ENCODE measurements around the gene NKX3-2.
"Not testable (repeated sequence)": the region's sequence is repeated elsewhere in the genome, so short reads cannot be mapped to it uniquely, and the experiment has no call there.

The NKX3-2 gene

DNA sequence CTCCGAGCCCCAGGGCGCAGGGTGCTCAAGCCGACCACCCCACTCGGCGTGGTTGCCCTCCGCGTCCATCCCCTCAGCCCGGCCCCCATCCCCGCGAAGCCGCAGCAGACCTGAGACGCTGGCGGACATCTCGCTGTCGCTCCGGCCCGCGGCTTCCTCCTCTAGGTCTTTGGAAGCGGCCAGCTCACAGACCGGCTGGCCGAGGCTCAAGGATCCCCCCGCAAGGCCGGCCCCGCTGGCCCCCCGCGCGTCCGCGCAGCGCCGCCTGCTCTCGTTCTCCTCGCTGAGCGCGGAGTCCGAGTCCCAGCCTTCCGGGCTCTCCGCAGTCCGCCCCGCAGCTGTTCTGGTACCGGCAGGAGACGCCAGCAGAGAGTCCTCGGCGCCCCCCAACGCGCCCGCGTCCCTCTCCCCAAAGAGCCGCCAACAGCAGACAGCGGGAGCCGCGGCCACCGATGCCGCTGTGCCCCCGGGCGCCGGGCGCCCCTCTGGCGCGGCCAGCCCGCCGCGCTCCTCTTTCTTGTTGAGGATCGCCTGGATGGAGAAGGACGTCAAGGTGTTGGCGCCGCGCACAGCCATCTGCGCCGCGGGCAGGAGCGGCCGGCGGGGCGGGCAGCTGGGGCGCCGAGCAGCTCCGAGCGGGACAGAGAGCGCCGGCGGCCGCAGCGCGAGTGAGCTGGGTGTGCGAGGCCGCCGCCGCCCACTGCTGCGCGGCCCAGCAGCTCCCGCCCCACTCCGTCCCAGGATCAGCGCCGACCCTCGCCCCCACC is at the start of gene NKX3-2:
TSS of gene NKX3-2 (minus strand) at position 670 of the 767 bp plus-strand sequence. CDS start at position 576, 94 bp downstream.
- FAIRE-seq: no peak

DNA sequence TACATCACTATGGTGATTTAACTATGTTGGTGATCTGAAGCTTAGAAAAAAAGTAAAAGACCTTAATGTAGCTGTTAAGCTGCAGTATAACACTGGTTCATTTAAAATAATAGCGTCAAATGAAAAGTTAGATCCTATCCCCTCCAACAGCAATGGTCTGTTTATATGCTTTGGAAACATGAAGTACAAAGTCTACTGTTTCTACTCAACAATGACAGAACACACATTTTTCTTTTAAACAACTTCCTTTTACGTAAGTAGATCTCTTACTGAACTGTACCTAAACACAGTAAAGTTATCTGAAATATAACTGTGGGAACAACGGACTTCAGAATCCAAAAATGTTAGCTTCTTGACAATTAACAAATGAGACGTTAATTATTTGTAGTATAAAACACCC is 47.9 kb upstream of the NKX3-2 start:
- no peak for FAIRE-seq

DNA sequence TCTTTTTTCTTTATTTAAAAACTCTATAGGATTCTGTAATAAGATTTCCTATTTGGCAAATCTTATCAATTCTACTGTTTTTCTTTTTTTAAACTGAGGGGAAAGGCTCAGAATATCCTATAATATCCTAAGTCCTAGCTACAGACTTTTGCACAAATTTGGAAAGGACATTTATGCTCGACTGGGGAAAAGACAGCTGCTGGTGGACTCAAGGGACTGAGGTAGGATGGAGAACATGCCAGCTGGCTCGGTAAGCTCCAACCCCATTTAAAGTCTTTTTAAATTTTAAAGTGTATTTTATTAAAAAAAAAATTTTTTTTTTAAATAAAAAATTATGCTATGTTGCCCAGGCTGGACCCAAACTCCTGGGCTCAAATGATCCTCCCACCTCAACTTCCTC is 46.5 kb upstream of the NKX3-2 start:
- FAIRE-seq: no peak

DNA sequence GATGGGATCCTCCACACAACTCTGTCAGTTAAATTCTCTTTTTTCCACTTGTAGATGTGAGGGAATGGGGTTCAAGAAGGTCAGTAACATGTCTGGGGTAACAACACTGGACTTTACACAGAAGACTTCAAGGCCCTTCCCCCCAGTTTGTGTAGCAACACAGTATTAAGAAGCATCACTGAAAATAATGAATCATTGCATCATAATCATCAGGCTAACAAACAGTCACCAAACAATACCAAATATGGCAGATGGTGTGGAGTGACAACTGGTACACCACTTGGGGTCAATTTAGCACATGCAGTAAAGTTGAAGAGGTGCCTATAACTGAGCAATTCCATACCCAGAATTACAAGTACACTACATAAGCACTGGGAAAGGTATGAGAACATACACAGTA is 44.6 kb upstream of the NKX3-2 start:
- no peak for FAIRE-seq

GRCh38 chr4:13584481-13584880 is 40.2 kb upstream of the NKX3-2 start:
- no peak for FAIRE-seq

DNA sequence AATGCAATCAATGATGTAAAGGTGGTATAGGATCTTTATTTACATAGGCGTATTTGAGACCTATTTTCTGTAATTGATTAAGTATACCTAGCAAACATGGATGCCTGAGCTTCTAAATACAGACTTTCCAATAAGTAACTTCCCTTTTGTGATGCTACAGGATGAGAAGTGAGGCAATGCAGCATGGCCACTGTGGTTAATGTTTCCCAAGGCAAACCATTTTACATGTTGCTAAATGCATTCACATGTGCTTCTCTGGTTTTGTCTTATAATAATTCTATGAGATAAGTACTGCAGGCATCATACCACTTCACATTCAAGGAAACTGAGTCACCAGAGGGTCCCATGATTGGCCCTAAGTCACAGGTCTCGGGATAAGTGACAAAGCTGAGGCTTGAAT is 35.7 kb upstream of the NKX3-2 start:
- no peak for FAIRE-seq

DNA sequence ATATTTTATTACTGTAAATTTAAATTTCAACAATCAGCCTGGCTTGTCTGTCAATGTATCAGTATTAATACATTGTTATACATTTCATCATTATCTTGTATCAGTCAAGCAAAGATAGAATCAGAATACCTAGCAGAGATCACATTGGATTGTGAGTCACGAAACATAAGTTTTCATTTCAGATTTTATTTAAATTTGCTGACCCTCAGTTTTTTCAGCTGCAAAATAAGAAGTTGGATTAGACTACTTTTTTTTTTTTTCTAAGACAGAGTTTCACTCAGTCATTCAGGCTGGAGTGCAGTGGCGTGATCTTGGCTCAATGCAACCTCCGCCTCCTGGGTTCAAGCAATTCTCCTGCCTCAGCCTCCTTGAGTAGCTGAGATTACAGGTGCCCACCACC is 33.4 kb upstream of the NKX3-2 start:
- no peak for FAIRE-seq

DNA sequence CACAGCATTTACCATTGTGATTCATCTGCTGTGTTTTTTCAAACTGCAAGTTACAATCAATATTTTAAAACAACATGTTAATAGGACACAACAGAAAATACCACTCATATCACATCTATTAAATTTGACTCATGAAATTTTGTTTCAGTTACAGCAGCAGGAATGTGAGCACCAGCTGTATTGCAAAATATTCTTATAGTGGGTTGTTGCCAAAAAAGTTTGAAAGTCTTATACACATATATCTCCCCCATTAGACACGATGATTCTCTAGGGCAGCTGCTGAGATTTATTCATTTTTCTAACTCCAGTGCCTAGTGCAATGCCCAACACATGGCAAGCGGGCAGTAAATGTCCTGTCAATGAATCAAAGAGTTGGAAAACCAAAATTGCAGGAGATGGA is 26.6 kb upstream of the NKX3-2 start:
- no peak for FAIRE-seq

GRCh38 chr4:13567125-13567524 is 22.8 kb upstream of the NKX3-2 start:
- no peak for FAIRE-seq

- no peak for FAIRE-seq
Observed at GRCh38 chr4:13562876-13563275, 18.6 kb upstream of the NKX3-2 start.

GRCh38 chr4:13561673-13562072 is 17.4 kb upstream of the NKX3-2 start:
- FAIRE-seq: no peak

GRCh38 chr4:13560111-13560510 is 15.8 kb upstream of the NKX3-2 start:
- FAIRE-seq: not testable (repeated sequence)

- no peak for FAIRE-seq
Observed at GRCh38 chr4:13559413-13559812, 15.1 kb upstream of the NKX3-2 start.

DNA sequence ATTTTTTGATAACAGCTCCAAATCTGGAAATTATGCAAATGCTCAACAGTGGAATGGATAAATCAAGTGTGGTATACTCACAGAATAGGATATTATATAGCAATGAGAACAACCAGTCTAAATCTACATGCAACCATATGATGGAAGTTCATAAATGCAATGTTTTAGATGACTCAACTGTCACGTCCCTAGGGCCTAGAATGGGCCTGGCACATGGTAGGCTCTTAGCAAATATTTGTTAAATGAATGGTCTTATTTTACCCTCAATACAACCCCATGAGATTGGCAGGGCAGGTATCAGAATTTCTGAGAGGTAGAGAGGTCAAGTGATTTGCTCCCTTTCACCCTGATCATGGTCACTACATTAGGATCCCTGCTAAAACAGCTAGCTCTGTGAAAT is 14.6 kb upstream of the NKX3-2 start:
- FAIRE-seq: no peak

DNA sequence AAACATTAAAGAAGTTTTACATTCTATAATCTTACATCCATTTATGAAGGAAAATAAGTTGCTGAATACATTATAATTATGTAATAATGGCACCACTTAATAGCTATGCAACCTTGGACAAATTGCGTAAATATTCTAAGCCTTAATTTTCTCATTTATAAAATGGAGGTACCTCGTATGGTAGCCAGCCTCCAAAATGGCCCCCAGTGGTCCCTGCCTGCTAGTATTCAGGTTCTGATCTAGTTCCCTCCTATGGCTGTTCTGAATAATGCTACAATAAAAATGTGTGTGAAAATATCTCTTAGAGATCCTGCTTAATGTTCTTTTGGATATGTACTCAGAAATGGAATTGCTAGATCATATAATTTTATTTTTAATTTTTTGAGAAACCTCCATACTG is 11.0 kb upstream of the NKX3-2 start:
- no peak for FAIRE-seq

- FAIRE-seq: no peak
Observed at GRCh38 chr4:13553081-13553480, 8.8 kb upstream of the NKX3-2 start.

DNA sequence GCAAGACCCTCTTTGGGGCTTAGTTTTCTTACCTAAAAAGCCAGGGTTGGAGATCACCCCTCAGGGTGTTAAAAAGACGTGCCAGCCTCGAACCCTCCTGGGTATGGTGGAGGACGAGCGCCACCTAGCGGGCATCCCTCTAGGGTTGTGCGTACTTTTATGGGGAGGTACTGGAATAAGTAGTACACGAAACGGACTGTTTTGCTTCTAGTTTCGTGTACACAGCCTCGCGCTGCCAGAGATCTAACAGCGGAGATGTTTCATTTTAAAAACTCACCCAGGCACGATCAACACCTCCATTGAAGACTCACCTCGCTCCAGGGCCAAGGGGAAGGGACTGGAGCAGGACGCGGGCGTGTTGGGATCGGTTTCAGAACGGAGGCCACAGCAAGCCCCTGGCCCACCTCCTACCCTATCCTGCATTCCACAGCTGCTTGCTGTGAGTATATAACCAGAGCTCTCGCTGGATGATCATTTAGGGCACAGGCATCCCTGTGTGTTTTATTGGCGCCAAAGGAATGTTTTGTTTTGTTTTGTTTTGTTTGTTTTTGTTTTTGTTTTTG is 4.8 kb upstream of the NKX3-2 start:
- FAIRE-seq: peak; percentile 80

DNA sequence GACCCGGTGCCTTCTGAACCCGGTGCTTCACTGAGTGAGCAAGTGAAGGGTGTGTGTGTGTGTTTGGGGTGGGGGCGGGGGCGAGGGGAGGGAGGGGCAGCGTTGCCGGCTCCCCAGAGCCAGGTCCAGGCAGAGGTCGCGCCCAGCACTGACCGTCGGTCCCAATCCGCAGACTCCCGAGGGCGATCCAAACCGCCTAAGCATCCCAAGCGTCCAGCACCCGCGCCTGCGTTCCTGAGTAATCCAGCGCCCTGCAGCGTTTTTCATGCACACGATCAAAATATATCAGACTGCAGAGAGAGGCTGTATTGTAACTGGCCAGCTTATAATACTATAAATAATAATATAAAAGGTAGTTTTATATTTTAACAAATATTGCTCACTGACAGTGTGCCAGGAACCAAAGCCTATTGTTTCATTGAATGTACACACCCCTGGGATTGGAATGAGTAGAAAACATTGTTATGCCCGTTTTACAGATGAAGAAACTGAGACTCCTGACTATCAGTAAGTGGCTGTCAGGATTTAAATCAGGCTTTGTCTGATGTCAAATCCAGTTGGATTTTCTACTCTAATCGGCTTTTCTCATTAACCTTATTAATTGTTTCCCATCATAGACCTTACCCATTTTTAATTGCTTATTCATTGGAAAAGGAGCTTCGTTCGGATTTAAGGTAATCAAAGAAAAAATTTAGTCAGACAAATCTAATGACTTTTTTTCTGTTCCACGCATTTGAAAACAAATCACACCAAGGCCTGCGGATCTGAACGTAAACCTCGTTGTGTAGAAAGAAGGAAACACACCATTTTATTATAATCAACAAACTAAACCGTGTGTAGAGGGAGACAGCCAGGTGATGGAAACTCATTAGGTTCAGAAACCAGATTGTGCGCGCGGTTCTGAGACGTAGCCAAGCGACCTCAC is 4.0 kb upstream of the NKX3-2 start:
- no peak for FAIRE-seq

DNA sequence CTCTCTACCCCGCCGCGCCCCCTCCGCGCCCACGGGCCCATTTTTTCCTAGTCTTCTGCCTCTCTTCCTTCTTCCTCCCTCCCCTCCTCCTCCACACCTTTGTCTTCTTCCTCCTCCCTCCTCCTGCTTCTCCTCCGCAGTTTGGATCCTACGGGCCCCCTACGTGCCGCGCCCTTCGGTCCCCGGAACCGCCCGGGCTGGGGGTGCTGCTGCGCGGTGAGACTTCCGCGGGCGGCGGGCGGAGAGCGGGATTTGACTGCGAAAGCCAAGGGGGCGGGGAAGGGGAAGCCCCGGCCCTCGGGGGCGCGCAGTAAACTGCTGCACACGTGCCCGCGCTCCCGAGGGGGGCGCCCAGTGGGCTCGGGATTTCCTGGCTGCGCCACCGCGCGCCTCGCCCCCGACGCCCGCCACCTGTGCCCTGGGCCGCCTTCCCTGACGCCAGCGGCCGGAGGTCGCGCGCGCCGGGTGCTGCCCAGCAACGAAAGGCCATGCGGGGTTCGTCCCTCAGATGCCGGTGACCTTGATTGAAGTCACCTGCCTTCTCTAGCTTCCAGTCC is 3.3 kb upstream of the NKX3-2 start:
- no peak for FAIRE-seq

DNA sequence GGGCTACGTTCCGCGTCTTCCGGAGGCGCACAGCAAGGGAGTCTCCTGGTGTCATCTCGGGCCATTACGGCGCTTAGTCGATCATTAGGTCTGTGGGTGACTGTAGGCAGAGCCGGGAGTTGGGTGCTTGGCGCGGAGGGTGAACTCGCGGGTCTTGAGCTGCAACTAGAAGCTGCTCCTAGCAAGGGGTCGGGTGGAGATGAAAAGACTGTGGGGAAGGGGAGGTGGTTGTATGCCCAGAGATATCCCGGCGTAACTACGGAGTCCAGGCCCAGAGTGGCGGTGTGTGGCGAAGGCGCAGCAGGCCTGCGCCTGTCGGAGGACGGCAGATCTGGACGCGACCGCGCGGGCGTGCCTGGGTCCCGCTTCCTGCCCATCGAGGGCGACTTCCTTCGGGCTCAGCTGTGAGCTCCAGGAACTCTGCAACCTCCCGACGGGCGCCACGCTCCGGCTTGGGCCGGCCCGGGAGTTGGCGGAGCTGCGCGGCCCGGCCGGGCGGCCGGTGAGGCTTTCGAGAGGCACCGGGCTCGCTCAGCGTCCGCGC is 2.7 kb upstream of the NKX3-2 start:
- FAIRE-seq: no peak

- FAIRE-seq: no peak
Observed at GRCh38 chr4:13546142-13546940, 2.0 kb upstream of the NKX3-2 start.

DNA sequence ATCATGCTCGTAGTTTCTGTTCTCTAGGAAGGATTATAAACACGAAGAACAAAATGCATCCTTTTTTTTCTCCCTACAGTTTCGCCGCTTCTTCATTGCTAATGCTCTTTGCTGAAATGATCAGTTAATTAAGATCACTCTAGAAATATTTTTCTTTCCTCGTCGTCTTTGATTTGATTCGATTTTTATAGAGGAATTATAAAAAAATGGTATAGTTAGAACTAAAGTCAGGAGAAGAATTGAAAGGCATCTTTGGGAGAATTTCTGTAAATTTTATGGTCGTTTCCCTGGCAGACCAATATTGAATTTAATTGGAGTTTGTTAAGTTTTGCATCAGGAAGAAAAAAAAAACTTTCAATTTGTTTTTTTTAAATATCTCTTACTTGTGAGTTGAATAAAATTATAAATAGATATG is 1.1 kb upstream of the NKX3-2 start:
- FAIRE-seq: no peak

All from G401.6 (cell line).